ENCODE results near the gene NOL4L.

DNA sequence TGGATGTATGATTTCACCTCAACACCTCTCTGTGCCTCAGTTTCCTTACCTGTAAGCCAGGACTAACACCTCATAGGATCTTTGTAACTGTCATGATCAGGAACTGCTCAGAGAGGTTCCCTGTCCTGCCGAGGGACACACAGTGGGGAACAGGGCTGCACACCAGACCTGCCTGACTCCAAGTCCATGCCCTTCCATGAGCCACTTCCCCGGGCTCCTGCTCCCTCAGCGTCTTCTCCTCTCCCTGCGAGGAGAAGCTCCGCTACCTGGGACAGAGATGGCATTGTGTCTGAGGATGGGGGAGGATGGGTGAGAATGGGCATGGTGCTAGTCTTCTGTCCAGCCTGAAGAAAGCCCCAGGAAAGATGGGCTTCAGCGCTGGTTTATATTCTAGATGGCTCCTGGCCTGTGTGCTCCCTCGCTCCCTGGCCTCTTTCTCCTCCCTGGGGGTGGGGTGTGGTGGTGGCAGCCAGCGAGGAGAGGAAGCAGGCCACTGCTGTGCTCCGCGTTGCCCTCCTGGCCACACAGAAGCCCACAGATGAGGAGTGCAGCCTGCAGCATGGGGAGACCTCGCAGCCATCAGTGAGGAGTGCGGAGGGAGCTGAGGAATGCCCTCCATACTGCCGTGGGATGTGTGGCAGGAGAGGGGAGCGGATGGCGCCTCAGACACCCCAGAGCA lies 67.1 kb downstream of the NOL4L start:
- TF ChIP-seq POLR2A (IDR thresholded peaks at IDR 0.05; ENCODE audit: low read depth, low read length) (no peak), POLR2AphosphoS5 (IDR thresholded peaks at IDR 0.05; ENCODE audit: low read depth, low read length) (no peak), PAX5 (IDR thresholded peaks at IDR 0.05; ENCODE audit: insufficient read depth, low read length, severe bottlenecking) (no peak), TAF1 (IDR thresholded peaks at IDR 0.05; ENCODE audit: low read depth, low read length) (no peak), POU2F2 (IDR thresholded peaks at IDR 0.05; ENCODE audit: low read depth, low read length) (no peak)
